Transverse colon (tissue), 4 donors: Measurements from ENCODE around the gene OOSP2. TPM values are rescaled to one million over a fixed set of nuclear protein-coding genes. Genes with fewer than 3 reads are reported as not detected.

ENCODE experiments used
- DNase-seq: peaks from one replicate; pipeline ENCODE4 v3.0.0-alpha.2; 2019
- H3K27ac ChIP-seq, 4 donors: fragments of 200-600 bp; sonication (generic); 2 replicates each; pipeline ENCODE4 v1.5.1; 2016 to 2018; ENCODE audit warnings: inconsistent platforms in 4 of 4
- H3K27me3 ChIP-seq: fragments of 200-600 bp; sonication (generic); 2 replicates; pipeline ENCODE4 v1.5.1; 2017; ENCODE audit warnings: inconsistent platforms
- H3K36me3 ChIP-seq, 4 donors: fragments of 200-600 bp; sonication (generic); 2 replicates each; pipeline ENCODE4 v1.5.1; 2017 to 2019; ENCODE audit warnings: inconsistent platforms in 4 of 4
- H3K4me1 ChIP-seq, 4 donors: fragments of 200-600 bp; sonication (generic); 2 replicates each; pipeline ENCODE4 v1.5.1; 2017 to 2020; ENCODE audit warnings: inconsistent platforms in 4 of 4
- H3K4me3 ChIP-seq, 4 donors: fragments of 200-600 bp; sonication (generic); 1 replicate in 1 of 4; 2 replicates in 3 of 4; pipeline versions ENCODE4 v1.5.1 to v1.6.1; 2017 to 2019; ENCODE audit warnings: inconsistent platforms in 4 of 4
- H3K9me3 ChIP-seq, 2 donors: fragments of 200-600 bp; sonication (generic); 2 replicates each; pipeline ENCODE4 v1.5.1; 2017 to 2019; ENCODE audit warnings: inconsistent platforms in 2 of 2
- CTCF ChIP-seq, 5 experiments: fragments of 200-600 bp in 3 of 5; fragments of 450-650 bp in 2 of 5; sonication (generic) in 3 of 5; IDR thresholded peaks; 1 replicate in 2 of 5; 2 replicates in 3 of 5; pipeline ENCODE4 v1.5.1; 2016 to 2017; ENCODE audit warnings: antibody characterized with exemption in 5 of 5, inconsistent platforms in 3 of 5, mild to moderate bottlenecking in 2 of 5, moderate library complexity in 1 of 5
- EP300 ChIP-seq: sonication (generic); formaldehyde crosslinking; IDR thresholded peaks from one replicate; pipeline ENCODE4 v1.6.1; 2017; ENCODE audit warnings: antibody characterized with exemption, low read depth
- POLR2A ChIP-seq: fragments of 450-650 bp; IDR thresholded peaks from one replicate; pipeline ENCODE4 v1.6.1; 2016; ENCODE audit warnings: antibody characterized with exemption, mild to moderate bottlenecking, moderate library complexity
- POLR2AphosphoS5 ChIP-seq, 3 donors: sonication (generic); formaldehyde crosslinking; IDR thresholded peaks; one replicate each; pipeline ENCODE4 v1.6.1; 2016; ENCODE audit warnings: antibody characterized with exemption in 3 of 3
- WGBS, 2 donors: methylation state at CpG; one replicate each; pipeline ENCODE4 v1.1.5; 2018; ENCODE audit warnings: low coverage in 1 of 2; 5-methylcytosine and 5-hydroxymethylcytosine counted together
- in situ Hi-C, 4 donors: fragments of 200-750 bp; cut with MboI; loops; one replicate each; pipeline versions ENCODE4 v1.15.0 to v1.15.1; 2017; ENCODE audit warnings: low sequenced_read_pairs in 3 of 4, low pct_ligation_motif_present in 1 of 4, low pct_unique_long_range_greater_than_20kb in 1 of 4
- intact Hi-C: fragments of 100-400 bp; cut with DNase I; formaldehyde crosslinking; loops from one replicate; pipeline ENCODE4 v1.15.1; 2023; ENCODE audit warnings: low total_unique reads
- total RNA-seq, 4 donors: library from RNA; depleted of rRNA; stranded (reverse); fragments of >200 nt; gene quantifications; one replicate each; pipeline ENCODE4 v1.1.0, GENCODE V29; 2016

The OOSP2 gene
- total RNA-seq, 4 donors from 2014 or later: not detected

DNA sequence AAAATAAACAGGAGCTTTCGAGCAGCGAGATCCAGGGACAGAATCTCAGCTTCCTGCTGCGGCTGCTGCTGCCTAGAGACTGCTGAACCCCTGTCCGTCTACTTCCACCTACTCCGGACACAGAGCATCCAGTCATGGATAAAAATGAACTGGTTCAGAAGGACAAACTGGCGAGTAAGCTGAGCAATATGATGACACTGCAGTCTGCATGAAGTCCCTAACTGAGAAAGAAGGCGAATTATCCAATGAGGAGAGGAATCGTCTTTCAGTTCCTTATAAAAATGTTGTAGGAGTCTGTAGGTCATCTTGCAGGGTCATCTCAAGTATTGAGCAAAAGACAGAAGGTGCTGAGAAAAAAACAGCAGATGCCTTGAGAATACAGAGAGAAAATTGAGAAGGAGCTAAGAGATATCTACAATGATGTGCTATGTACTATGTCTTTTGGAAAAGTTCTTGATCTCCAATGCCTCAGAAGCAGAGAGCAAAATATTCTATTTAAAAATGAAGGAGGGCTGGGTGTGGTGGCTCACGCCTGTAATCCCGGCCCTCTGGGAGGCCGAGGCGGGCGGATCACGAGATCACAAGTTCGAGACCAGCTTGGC, 37.1 kb downstream of the OOSP2 start:
- WGBS, 2 donors: 75 to 78% methylated on average over 7 to 15 of the region's 15 CpGs
- Histone ChIP-seq H3K36me3 (no peaks in the 10 kb centered on the region), H3K9me3 (no peaks in the 10 kb centered on the region), H3K4me1 (no peaks in the 10 kb centered on the region), H3K27me3 (no peaks in the 10 kb centered on the region), H3K4me3 (no peak overlapping the region), H3K27ac (no peak overlapping the region)
- no peak for DNase-seq
- intact Hi-C loops: no loop called here
- in situ Hi-C loops: no loop called here
- TF ChIP-seq POLR2A: no peak
- TF ChIP-seq EP300: no peak
- no peak for TF ChIP-seq CTCF (IDR thresholded peaks at IDR 0.05)
- no peak for TF ChIP-seq POLR2AphosphoS5 (IDR thresholded peaks at IDR 0.05)

- in situ Hi-C loops: no loop called here
- no peak for TF ChIP-seq CTCF (IDR thresholded peaks at IDR 0.05)
- TF ChIP-seq POLR2AphosphoS5 (IDR thresholded peaks at IDR 0.05): no peak
- no peak for TF ChIP-seq POLR2A
- TF ChIP-seq EP300: no peak
Measured at GRCh38 chr11:60077981-60078380, 37.8 kb downstream of the OOSP2 start.

GRCh38 chr11:60078745-60079144, 38.5 kb downstream of the OOSP2 start:
- intact Hi-C loops: no loop called here
- H3K27ac ChIP-seq: no peak overlapping the region
- no peak overlapping the region for H3K4me3 ChIP-seq
- H3K4me1 ChIP-seq: no peaks in the 10 kb centered on the region
- 66 to 70% methylated on average over 4 of the region's 4 CpGs for WGBS, 2 donors
- no peak for TF ChIP-seq POLR2AphosphoS5 (IDR thresholded peaks at IDR 0.05)
- no peak for TF ChIP-seq POLR2A
- TF ChIP-seq CTCF (IDR thresholded peaks at IDR 0.05): no peak
- no peak for TF ChIP-seq EP300
- H3K9me3 ChIP-seq: no peaks in the 10 kb centered on the region
- H3K36me3 ChIP-seq: no peaks in the 10 kb centered on the region
- in situ Hi-C loops: no loop called here
- no peak for DNase-seq
- H3K27me3 ChIP-seq: no peaks in the 10 kb centered on the region

More at GRCh38 chr11:60077981-60078380, 37.8 kb downstream of the OOSP2 start:
- Histone ChIP-seq H3K4me1 (no peaks in the 10 kb centered on the region), H3K9me3 (no peaks in the 10 kb centered on the region), H3K27ac (no peak overlapping the region), H3K36me3 (no peaks in the 10 kb centered on the region), H3K4me3 (no peak overlapping the region), H3K27me3 (no peaks in the 10 kb centered on the region)
- DNase-seq: no peak
- intact Hi-C loops: no loop called here
- 82 to 91% methylated on average over 1 of the region's 1 CpG for WGBS, 2 donors

GRCh38 chr11:60080535-60080934, 40.3 kb downstream of the OOSP2 start:
- Histone ChIP-seq H3K27me3 (no peaks in the 10 kb centered on the region), H3K4me1 (no peaks in the 10 kb centered on the region), H3K36me3 (no peaks in the 10 kb centered on the region), H3K27ac (no peak overlapping the region), H3K9me3 (no peaks in the 10 kb centered on the region), H3K4me3 (no peak overlapping the region)
- 52 to 74% methylated on average over 2 to 3 of the region's 3 CpGs for WGBS, 2 donors
- TF ChIP-seq POLR2A: no peak
- TF ChIP-seq CTCF (IDR thresholded peaks at IDR 0.05): no peak
- TF ChIP-seq POLR2AphosphoS5 (IDR thresholded peaks at IDR 0.05): no peak
- TF ChIP-seq EP300: no peak
- no peak for DNase-seq
- intact Hi-C loops: no loop called here
- in situ Hi-C loops: no loop called here
